ENCODE results near the gene POLH.
A peak's percentile ranks its signal among the peaks of the same experiment; 100 is the strongest.

Gene POLH

DNA sequence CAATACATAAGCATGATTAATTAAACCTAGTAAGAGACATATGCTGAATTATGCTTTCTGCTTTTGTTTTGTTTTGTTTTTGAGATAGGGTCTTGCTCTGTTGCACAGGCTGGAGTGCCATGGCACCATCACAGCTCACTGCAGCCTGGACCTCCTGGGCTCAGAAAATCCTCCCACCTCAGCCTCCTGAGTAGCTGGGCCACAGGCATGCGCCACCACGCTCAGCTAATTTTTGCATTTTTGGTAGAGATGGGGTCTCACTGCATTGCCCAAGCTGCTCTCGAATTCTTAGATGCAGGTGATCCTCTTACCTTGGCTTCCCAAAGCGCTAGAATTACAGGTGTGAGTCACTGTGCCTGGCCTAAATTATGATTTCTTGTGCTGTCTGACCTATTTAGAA lies 4.0 kb upstream of the POLH start:
- Histone ChIP-seq H3K9me3 (ENCODE audit: control insufficient read depth, insufficient read depth, low read length) (no peaks in the 10 kb centered on the region), H4K20me1 (ENCODE audit: control insufficient read depth, insufficient read depth, low read depth, low read length) (0 out of 2 replicates have a peak, but pooled peaks cover 2% of the 10 kb centered on the region), H3K27ac (ENCODE audit: low read depth, low read length) (no peak overlapping the region), H3K4me2 (ENCODE audit: low read length) (no peak overlapping the region), H3F3A (ENCODE audit: control insufficient read depth, insufficient read depth) (peaks cover 7% of the 10 kb centered on the region), H3K79me2 (ENCODE audit: control insufficient read depth, low read length) (peaks cover 47% of the 10 kb centered on the region), H3K4me3 (ENCODE audit: low read length) (no peak overlapping the region), H3K4me1 (ENCODE audit: control insufficient read depth, low read length) (peaks cover 6% of the 10 kb centered on the region; the same call in 1 of the 2 replicates), H3K9me2 (replicated peaks; ENCODE audit: control insufficient read depth, low read length) (no peaks in the 10 kb centered on the region), H3K27me3 (ENCODE audit: control insufficient read depth, low read length) (no peaks in the 10 kb centered on the region), H3K36me3 (ENCODE audit: control insufficient read depth, low read length) (peaks cover 65% of the 10 kb centered on the region)
- no peak for TF ChIP-seq EZH2phosphoT487 (IDR thresholded peaks at IDR 0.05; ENCODE audit: borderline replicate concordance, low read length)
- TF ChIP-seq CTCF (IDR thresholded peaks at IDR 0.05; ENCODE audit: low read depth, low read length, poor library complexity, severe bottlenecking), result no peak

- Histone ChIP-seq H4K20me1 (ENCODE audit: control insufficient read depth, insufficient read depth, low read depth, low read length) (peaks cover 18% of the 10 kb centered on the region), H3K27me3 (ENCODE audit: control insufficient read depth, low read length) (no peaks in the 10 kb centered on the region), H3K4me1 (ENCODE audit: control insufficient read depth, low read length) (peaks cover 25% of the 10 kb centered on the region), H3K4me2 (ENCODE audit: low read length) (peak overlapping the region; percentile 81), H3F3A (ENCODE audit: control insufficient read depth, insufficient read depth) (peaks cover 17% of the 10 kb centered on the region), H3K4me3 (ENCODE audit: low read length) (peak overlapping the region; percentile 96), H3K79me2 (ENCODE audit: control insufficient read depth, low read length) (peaks cover 74% of the 10 kb centered on the region), H3K9me3 (ENCODE audit: control insufficient read depth, insufficient read depth, low read length) (no peaks in the 10 kb centered on the region), H3K9me2 (replicated peaks; ENCODE audit: control insufficient read depth, low read length) (no peaks in the 10 kb centered on the region), H3K27ac (ENCODE audit: low read depth, low read length) (peak overlapping the region; percentile 88), H3K36me3 (ENCODE audit: control insufficient read depth, low read length) (peaks cover 69% of the 10 kb centered on the region)
- TF ChIP-seq CTCF (IDR thresholded peaks at IDR 0.05; ENCODE audit: low read depth, low read length, poor library complexity, severe bottlenecking), result no peak
- no peak for TF ChIP-seq EZH2phosphoT487 (IDR thresholded peaks at IDR 0.05; ENCODE audit: borderline replicate concordance, low read length)
Observed at GRCh38 chr6:43575105-43575771, 747 bp upstream of the POLH start.

- Histone ChIP-seq H3K36me3 (ENCODE audit: control insufficient read depth, low read length) (peaks cover 56% of the 10 kb centered on the region), H3K4me3 (ENCODE audit: low read length) (peak overlapping the region; percentile 96), H3K79me2 (ENCODE audit: control insufficient read depth, low read length) (peaks cover 80% of the 10 kb centered on the region), H3K27ac (ENCODE audit: low read depth, low read length) (0 out of 2 replicates have a peak overlapping the region, but pooled peaks have one; percentile 88), H3K9me2 (replicated peaks; ENCODE audit: control insufficient read depth, low read length) (no peaks in the 10 kb centered on the region), H4K20me1 (ENCODE audit: control insufficient read depth, insufficient read depth, low read depth, low read length) (peaks cover 25% of the 10 kb centered on the region), H3F3A (ENCODE audit: control insufficient read depth, insufficient read depth) (peaks cover 17% of the 10 kb centered on the region), H3K27me3 (ENCODE audit: control insufficient read depth, low read length) (no peaks in the 10 kb centered on the region), H3K4me2 (ENCODE audit: low read length) (peak overlapping the region; percentile 81), H3K9me3 (ENCODE audit: control insufficient read depth, insufficient read depth, low read length) (no peaks in the 10 kb centered on the region), H3K4me1 (ENCODE audit: control insufficient read depth, low read length) (peaks cover 25% of the 10 kb centered on the region)
- no peak for TF ChIP-seq EZH2phosphoT487 (IDR thresholded peaks at IDR 0.05; ENCODE audit: borderline replicate concordance, low read length)
- no peak for TF ChIP-seq CTCF (IDR thresholded peaks at IDR 0.05; ENCODE audit: low read depth, low read length, poor library complexity, severe bottlenecking)
Observed at GRCh38 chr6:43578748-43579147, 2.8 kb downstream of the POLH start.

All from DOHH2 (cell line).